Erythroblast (primary cell): ENCODE data around the gene NKD1.

Source experiments
- GATA1 ChIP-seq: IDR thresholded peaks from 2 replicates; pipeline ENCODE4 v1.6.1; 2011; ENCODE audit warnings: low read depth, mild to moderate bottlenecking, control low read depth, low read length, moderate library complexity
- POLR2A ChIP-seq: IDR thresholded peaks from 2 replicates; pipeline ENCODE4 v1.6.1; 2011; ENCODE audit warnings: mild to moderate bottlenecking, low read length

- TF ChIP-seq POLR2A: no peak
- no peak for TF ChIP-seq GATA1
These were observed 81.1 kb downstream of the NKD1 start for GRCh38 chr16:50629334-50629733.
